MM.1S (cell line): ENCODE results near the gene TNK2.

Source experiments
- DNase-seq: peaks from one replicate; pipeline ENCODE4 v3.0.0-alpha.2; 2015
- H2AFZ ChIP-seq: fragments of 300-600 bp; sonication (generic); 2 replicates; pipeline ENCODE4 v1.6.0; 2016; ENCODE audit warnings: antibody characterized with exemption, low read length
- H3F3A ChIP-seq: fragments of 300-600 bp; sonication (generic); 2 replicates; pipeline ENCODE4 v1.6.1; 2016; ENCODE audit warnings: mild to moderate bottlenecking, antibody characterized with exemption, low read length, moderate library complexity, mixed read lengths; ENCODE audit not compliant: insufficient read depth
- H3K27ac ChIP-seq: fragments of 300-600 bp; sonication (generic); 2 replicates; pipeline ENCODE4 v1.5.1; 2016; ENCODE audit warnings: mild to moderate bottlenecking, low read length
- H3K27me3 ChIP-seq: fragments of 300-600 bp; sonication (generic); replicated peaks from 2 replicates; pipeline ENCODE4 v1.6.0; 2016; ENCODE audit warnings: low read length; ENCODE audit not compliant: insufficient read depth
- H3K36me3 ChIP-seq: fragments of 300-600 bp; sonication (generic); replicated peaks from 2 replicates; pipeline ENCODE4 v1.6.1; 2016; ENCODE audit warnings: mild to moderate bottlenecking, low read length, mixed read lengths; ENCODE audit not compliant: insufficient read depth
- H3K4me1 ChIP-seq: fragments of 300-600 bp; sonication (generic); 2 replicates; pipeline ENCODE4 v1.6.1; 2016; ENCODE audit warnings: low read length, mixed read lengths
- H3K4me2 ChIP-seq: fragments of 300-600 bp; sonication (generic); 2 replicates; pipeline ENCODE4 v1.6.0; 2016; ENCODE audit warnings: low read depth, low read length
- H3K4me3 ChIP-seq: fragments of 300-600 bp; sonication (generic); 2 replicates; pipeline ENCODE4 v1.5.1; 2016; ENCODE audit warnings: low read length, mixed read lengths
- H3K79me2 ChIP-seq: fragments of 300-600 bp; sonication (generic); 2 replicates; pipeline ENCODE4 v1.6.1; 2016; ENCODE audit warnings: mixed run types, low read length, mixed read lengths
- H3K9ac ChIP-seq: fragments of 300-600 bp; sonication (generic); 2 replicates; pipeline ENCODE4 v1.6.1; 2016; ENCODE audit warnings: low read length, mixed read lengths
- H3K9me2 ChIP-seq: fragments of 300-600 bp; sonication (generic); replicated peaks from 2 replicates; pipeline ENCODE4 v1.6.1; 2016; ENCODE audit warnings: mild to moderate bottlenecking, low read length, mixed read lengths; ENCODE audit not compliant: insufficient read depth
- H3K9me3 ChIP-seq: fragments of 300-600 bp; sonication (generic); replicated peaks from 2 replicates; pipeline ENCODE4 v1.6.1; 2016; ENCODE audit warnings: mild to moderate bottlenecking, low read length, mixed read lengths; ENCODE audit not compliant: insufficient read depth
- H4K20me1 ChIP-seq: fragments of 300-600 bp; sonication (generic); 2 replicates; pipeline ENCODE4 v1.6.1; 2016; ENCODE audit warnings: mild to moderate bottlenecking, low read length, moderate library complexity, mixed read lengths; ENCODE audit not compliant: insufficient read depth
- CTCF ChIP-seq: fragments of 300-600 bp; sonication (generic); IDR thresholded peaks from 2 replicates; pipeline ENCODE4 v1.5.1; 2016; ENCODE audit warnings: antibody characterized with exemption, low read length, mixed read lengths
- EZH2 ChIP-seq: fragments of 300-600 bp; sonication (generic); optimal IDR thresholded peaks from 2 replicates; pipeline ENCODE3; 2017; ENCODE audit warnings: low read depth, mild to moderate bottlenecking, antibody characterized with exemption, low read length, mixed read lengths
- EZH2phosphoT487 ChIP-seq: fragments of 300-600 bp; sonication (generic); IDR thresholded peaks from 2 replicates; pipeline ENCODE4 v1.6.1; 2018; ENCODE audit warnings: antibody characterized with exemption, low read length

TNK2 gene

GRCh38 chr3:195870442-195870841, 37.9 kb downstream of the TNK2 start:
- no peaks in the 10 kb centered on the region for H3K4me1 ChIP-seq
- no peak overlapping the region for H3K27ac ChIP-seq
- H3K9me2 ChIP-seq = no peaks in the 10 kb centered on the region
- no peaks in the 10 kb centered on the region for H4K20me1 ChIP-seq
- H3K36me3 ChIP-seq = no peaks in the 10 kb centered on the region
- no peak overlapping the region for H3K4me2 ChIP-seq
- H3K4me3 ChIP-seq = no peak overlapping the region
- no peaks in the 10 kb centered on the region for H3F3A ChIP-seq
- no peak for DNase-seq
- TF ChIP-seq CTCF = no peak
- no peak for TF ChIP-seq EZH2phosphoT487
- TF ChIP-seq EZH2 = no peak
- H3K9ac ChIP-seq = no peak overlapping the region
- no peak overlapping the region for H2AFZ ChIP-seq
- peaks cover 6% of the 10 kb centered on the region for H3K79me2 ChIP-seq
- H3K9me3 ChIP-seq = no peaks in the 10 kb centered on the region
- no peaks in the 10 kb centered on the region for H3K27me3 ChIP-seq

- Histone ChIP-seq H3K9ac (no peak overlapping the region), H3K4me3 (no peak overlapping the region), H3K9me2 (no peaks in the 10 kb centered on the region), H3K27ac (no peak overlapping the region), H3K4me1 (no peaks in the 10 kb centered on the region), H3K36me3 (no peaks in the 10 kb centered on the region), H3K27me3 (no peaks in the 10 kb centered on the region), H3K4me2 (no peak overlapping the region), H3K9me3 (no peaks in the 10 kb centered on the region), H2AFZ (no peak overlapping the region), H3K79me2 (peaks cover 4% of the 10 kb centered on the region; the same call in 1 of the 2 replicates), H3F3A (no peaks in the 10 kb centered on the region), H4K20me1 (no peaks in the 10 kb centered on the region)
- TF ChIP-seq EZH2phosphoT487 = no peak
- no peak for TF ChIP-seq CTCF
- TF ChIP-seq EZH2 = no peak
- no peak for DNase-seq
Measured at GRCh38 chr3:195869413-195870001, 38.8 kb downstream of the TNK2 start.

- H4K20me1 ChIP-seq = no peaks in the 10 kb centered on the region
- no peaks in the 10 kb centered on the region for H3K27me3 ChIP-seq
- H3K4me1 ChIP-seq = no peaks in the 10 kb centered on the region
- no peak overlapping the region for H3K4me3 ChIP-seq
- no peak for DNase-seq
- H3K9me2 ChIP-seq = no peaks in the 10 kb centered on the region
- TF ChIP-seq CTCF (no peak), EZH2 (no peak)
- no peak overlapping the region for H3K27ac ChIP-seq
- peaks cover 1% of the 10 kb centered on the region; the same call in 1 of the 2 replicates for H3K79me2 ChIP-seq
- no peak overlapping the region for H2AFZ ChIP-seq
- no peaks in the 10 kb centered on the region for H3F3A ChIP-seq
- H3K4me2 ChIP-seq = no peak overlapping the region
- H3K36me3 ChIP-seq = no peaks in the 10 kb centered on the region
- H3K9ac ChIP-seq = no peak overlapping the region
- no peaks in the 10 kb centered on the region for H3K9me3 ChIP-seq
Measured at GRCh38 chr3:195868866-195869412, 39.4 kb downstream of the TNK2 start.
